HCT116 (cell line): Measurements from ENCODE around the gene GPRC5D. TPM values are rescaled to one million over a fixed set of nuclear protein-coding genes. Genes with fewer than 3 reads are reported as not detected.

Experiments
- ATAC-seq: fragments of 200-7000 bp; cut with Tn5 transposase; 2 replicates; pipeline ENCODE4 v1.9.1; 2020; ENCODE audit warnings: mild to moderate bottlenecking, moderate library complexity
- BruUV-seq: library from RNA; stranded (reverse); fragments of 400-500 nt; replicated peaks from 2 replicates; lab custom pipeline; 2021; lab: Mats Ljungman, UMichigan
- CTCF ChIA-PET: fragments of 300-600 bp; sonication (Branson Sonifier 250); formaldehyde crosslinking; loops from one replicate; lab custom pipeline; 2021; ENCODE audit warnings: antibody characterized with exemption; lab: Charles Lee
- POLR2A ChIA-PET: fragments of 300-600, 350-600 bp; sonication (Branson Sonifier 250); formaldehyde crosslinking; loops from one replicate; lab custom pipeline; 2021; ENCODE audit warnings: antibody characterized with exemption; lab: Charles Lee
- RAD21 ChIA-PET, 2 experiments: fragments of 300-600 bp; sonication (Branson Sonifier 250); formaldehyde crosslinking; loops; one replicate each; lab custom pipeline; 2023; ENCODE audit warnings: low total read pairs in 2 of 2; ENCODE audit not compliant: uncharacterized antibody in 2 of 2, unreplicated experiment in 2 of 2, low non-redundant PET in 1 of 2; lab: Charles Lee
- DNase-seq: peaks from one replicate; pipeline ENCODE4 v3.0.0-alpha.2; 2010; ENCODE audit warnings: low read depth, low spot score
- H2AFZ ChIP-seq: fragments of 200-600 bp; shearing (Covaris generic), sonication (generic); 2 replicates; pipeline ENCODE4 v1.6.1; 2017; ENCODE audit warnings: low read depth, mixed run types, mixed read lengths, antibody characterized with exemption, low read length; ENCODE audit not compliant: poor library complexity, severe bottlenecking
- H3K27ac ChIP-seq: 2 replicates; pipeline ENCODE4 v1.5.1; 2012; ENCODE audit warnings: low read depth, low read length
- H3K27me3 ChIP-seq: fragments of 200-600 bp; sonication (generic); 2 replicates; pipeline ENCODE4 v1.6.1; 2016; ENCODE audit warnings: mixed run types, low read length, mixed read lengths; ENCODE audit not compliant: insufficient read depth
- H3K36me3 ChIP-seq, 2 experiments: fragments of 200-500 bp in 1 of 2; fragments of 200-600 bp in 1 of 2; sonication (Bioruptor generic) in 1 of 2; sonication (generic) in 1 of 2; 2 replicates each; pipeline versions ENCODE4 v1.5.1 to v1.6.1; 2014 to 2016; ENCODE audit warnings: low read length in 2 of 2, inconsistent platforms in 1 of 2, mixed read lengths in 1 of 2, mixed run types in 1 of 2; ENCODE audit not compliant: insufficient read depth in 2 of 2, control insufficient read depth in 1 of 2
- H3K4me1 ChIP-seq, 2 experiments: fragments of 200-600 bp in 1 of 2; sonication (generic) in 1 of 2; 2 replicates each; pipeline versions ENCODE4 v1.5.1 to v1.6.1; 2012 to 2017; ENCODE audit warnings: low read length in 2 of 2, inconsistent platforms in 1 of 2, mild to moderate bottlenecking in 1 of 2, mixed read lengths in 1 of 2, mixed run types in 1 of 2, moderate library complexity in 1 of 2; ENCODE audit not compliant: insufficient read depth in 2 of 2, control insufficient read depth in 1 of 2
- H3K4me2 ChIP-seq: fragments of 200-600 bp; sonication (generic); 2 replicates; pipeline ENCODE4 v1.6.1; 2017; ENCODE audit warnings: mixed run types, low read length, mixed read lengths
- H3K4me3 ChIP-seq, 2 experiments: fragments of 200-600 bp in 1 of 2; sonication (generic) in 1 of 2; replicated peaks in 1 of 2; 2 replicates each; pipeline ENCODE4 v1.5.1; 2011 to 2016; ENCODE audit warnings: low read length in 2 of 2, control low read depth in 1 of 2, low read depth in 1 of 2, mild to moderate bottlenecking in 1 of 2, mixed read lengths in 1 of 2, mixed run types in 1 of 2
- H3K79me2 ChIP-seq: fragments of 200-600 bp; sonication (generic); 2 replicates; pipeline ENCODE4 v1.6.1; 2017; ENCODE audit warnings: mild to moderate bottlenecking, mixed run types, low read length, moderate library complexity, mixed read lengths; ENCODE audit not compliant: insufficient read depth
- H3K9ac ChIP-seq: fragments of 200-600 bp; sonication (generic); 2 replicates; pipeline ENCODE4 v1.6.1; 2016; ENCODE audit warnings: low read length, mixed read lengths
- H3K9me2 ChIP-seq: fragments of 200-600 bp; sonication (generic), shearing (Covaris generic); 2 replicates; pipeline ENCODE4 v1.6.1; 2017; ENCODE audit warnings: mixed run types, mild to moderate bottlenecking, moderate library complexity; ENCODE audit not compliant: insufficient read depth
- H3K9me3 ChIP-seq, 2 experiments: fragments of 200-500 bp in 1 of 2; fragments of 200-600 bp in 1 of 2; sonication (Bioruptor generic) in 1 of 2; sonication (generic) in 1 of 2; 2 replicates each; pipeline ENCODE4 v1.6.1; 2014 to 2017; ENCODE audit warnings: low read length in 2 of 2, mixed read lengths in 2 of 2, inconsistent platforms in 1 of 2, low read depth in 1 of 2, mild to moderate bottlenecking in 1 of 2, mixed run types in 1 of 2, moderate library complexity in 1 of 2; ENCODE audit not compliant: control insufficient read depth in 1 of 2, insufficient read depth in 1 of 2
- H4K20me1 ChIP-seq: fragments of 200-600 bp; sonication (generic), shearing (Covaris generic); 2 replicates; pipeline ENCODE4 v1.6.1; 2017; ENCODE audit warnings: mixed run types, mild to moderate bottlenecking, moderate library complexity; ENCODE audit not compliant: insufficient read depth
- CBX3 ChIP-seq: IDR thresholded peaks from 2 replicates; pipeline ENCODE4 v1.6.1; 2012; ENCODE audit warnings: low read depth
- ELF1 ChIP-seq: IDR thresholded peaks from 2 replicates; pipeline ENCODE4 v1.6.1; 2012; ENCODE audit warnings: low read depth, borderline replicate concordance
- EZH2 ChIP-seq: fragments of 200-600 bp; sonication (generic); IDR thresholded peaks from 2 replicates; pipeline ENCODE4 v1.6.1; 2017; ENCODE audit warnings: antibody characterized with exemption, mixed run types
- EZH2phosphoT487 ChIP-seq: fragments of 200-600 bp; IDR thresholded peaks from 2 replicates; pipeline ENCODE4 v1.6.1; 2018; ENCODE audit warnings: antibody characterized with exemption, borderline replicate concordance
- JUND ChIP-seq: IDR thresholded peaks from 2 replicates; pipeline ENCODE4 v1.6.1; 2012
- SIN3A ChIP-seq: IDR thresholded peaks from 2 replicates; pipeline ENCODE4 v1.6.1; 2012; ENCODE audit warnings: low read depth
- SRF ChIP-seq: IDR thresholded peaks from 2 replicates; pipeline ENCODE4 v1.6.1; 2012; ENCODE audit warnings: low read depth
- YY1 ChIP-seq: IDR thresholded peaks from 2 replicates; pipeline ENCODE4 v1.6.1; 2011; ENCODE audit warnings: low read length, low read depth, moderate library complexity, mild to moderate bottlenecking; ENCODE audit not compliant: insufficient replicate concordance; ENCODE audit errors: extremely low read depth
- ZFX ChIP-seq: fragments of 450-650 bp; IDR thresholded peaks from 2 replicates; pipeline ENCODE4 v1.6.1; 2017
- ZNF274 ChIP-seq: fragments of 200-500 bp; sonication (Bioruptor generic); IDR thresholded peaks from 2 replicates; pipeline ENCODE4 v1.6.1; 2014; ENCODE audit warnings: mild to moderate bottlenecking, low read depth, low read length, inconsistent platforms
- intact Hi-C: fragments of 100-400 bp; cut with micrococcal nuclease; formaldehyde crosslinking; loops from 2 replicates; pipeline ENCODE4 v1.10.0; 2022
- total RNA-seq: library from RNA; stranded (reverse); gene quantifications from one replicate; pipeline ENCODE4 v1.2.1, GENCODE V29; 2021; ENCODE audit not compliant: unreplicated experiment
- TF ChIP-seq, protein P1 (sequence below): IDR thresholded peaks from 2 replicates; pipeline ENCODE4 v1.6.1; 2011; ENCODE audit warnings: mild to moderate bottlenecking, low read length, moderate library complexity; ENCODE audit not compliant: insufficient replicate concordance; ENCODE audit errors: extremely low read depth
- TF ChIP-seq, protein P2 (sequence below): IDR thresholded peaks from 2 replicates; pipeline ENCODE4 v1.6.1; 2012
- TF ChIP-seq, protein P3 (sequence below): IDR thresholded peaks from 2 replicates; pipeline ENCODE4 v1.6.1; 2012; ENCODE audit warnings: low read depth

Gene GPRC5D
- total RNA-seq, 1 experiment from 2014 or later = not detected

DNA sequence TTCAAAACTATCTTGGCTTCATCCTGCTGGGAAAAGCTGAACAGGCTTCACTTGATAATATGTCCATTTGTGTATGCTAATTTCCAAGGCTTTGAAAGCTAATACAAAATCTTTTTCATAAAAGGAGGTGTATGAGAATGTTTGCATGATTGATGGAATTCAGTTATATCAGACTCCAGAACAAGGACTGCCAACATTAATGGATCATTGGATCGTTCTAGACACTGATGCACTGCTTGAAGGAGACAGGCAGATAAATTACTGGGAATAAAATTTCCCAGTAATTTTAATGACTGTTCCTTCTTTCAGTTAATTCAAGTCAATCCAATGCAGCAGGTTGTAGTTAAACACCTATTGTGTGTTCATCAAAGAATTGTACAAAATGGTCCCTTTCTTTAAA is 466 bp downstream of the GPRC5D start (continued):
- TF ChIP-seq, protein P1, sequence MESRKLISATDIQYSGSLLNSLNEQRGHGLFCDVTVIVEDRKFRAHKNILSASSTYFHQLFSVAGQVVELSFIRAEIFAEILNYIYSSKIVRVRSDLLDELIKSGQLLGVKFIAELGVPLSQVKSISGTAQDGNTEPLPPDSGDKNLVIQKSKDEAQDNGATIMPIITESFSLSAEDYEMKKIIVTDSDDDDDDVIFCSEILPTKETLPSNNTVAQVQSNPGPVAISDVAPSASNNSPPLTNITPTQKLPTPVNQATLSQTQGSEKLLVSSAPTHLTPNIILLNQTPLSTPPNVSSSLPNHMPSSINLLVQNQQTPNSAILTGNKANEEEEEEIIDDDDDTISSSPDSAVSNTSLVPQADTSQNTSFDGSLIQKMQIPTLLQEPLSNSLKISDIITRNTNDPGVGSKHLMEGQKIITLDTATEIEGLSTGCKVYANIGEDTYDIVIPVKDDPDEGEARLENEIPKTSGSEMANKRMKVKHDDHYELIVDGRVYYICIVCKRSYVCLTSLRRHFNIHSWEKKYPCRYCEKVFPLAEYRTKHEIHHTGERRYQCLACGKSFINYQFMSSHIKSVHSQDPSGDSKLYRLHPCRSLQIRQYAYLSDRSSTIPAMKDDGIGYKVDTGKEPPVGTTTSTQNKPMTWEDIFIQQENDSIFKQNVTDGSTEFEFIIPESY = no peak
- TF ChIP-seq ELF1 = no peak
- TF ChIP-seq SRF = no peak
- no peak for TF ChIP-seq EZH2

DNA sequence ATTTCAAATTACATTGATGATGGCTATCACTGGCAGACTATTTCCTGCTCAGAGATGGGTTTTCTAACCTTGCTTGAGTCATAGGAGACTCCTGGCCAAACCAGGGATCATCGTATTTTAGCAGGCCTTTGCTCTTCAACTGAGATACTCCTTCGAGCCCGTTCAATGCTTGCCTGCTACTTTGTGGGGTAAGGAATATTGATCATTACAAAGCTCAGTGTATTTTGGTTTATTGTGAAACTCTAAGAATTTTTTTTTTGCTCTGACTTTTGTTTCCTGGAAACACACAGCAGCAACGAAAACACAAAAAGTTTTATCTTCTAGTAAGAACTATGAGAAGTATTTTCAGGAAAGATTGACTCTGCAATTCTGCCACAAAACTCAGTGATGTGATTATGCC is 4.1 kb downstream of the GPRC5D start:
- ChIA-PET RAD21 (no interaction called here), CTCF (no interaction called here), POLR2A (no interaction called here)
- no peak overlapping the region for H3K4me2 ChIP-seq
- no peaks in the 10 kb centered on the region for H3K9me2 ChIP-seq
- H3K36me3 ChIP-seq = no peaks in the 10 kb centered on the region
- H3K79me2 ChIP-seq = no peaks in the 10 kb centered on the region
- no peaks in the 10 kb centered on the region for H4K20me1 ChIP-seq
- no peak overlapping the region for H3K4me3 ChIP-seq
- no peaks in the 10 kb centered on the region for H3K9me3 ChIP-seq
- TF ChIP-seq, protein P2, sequence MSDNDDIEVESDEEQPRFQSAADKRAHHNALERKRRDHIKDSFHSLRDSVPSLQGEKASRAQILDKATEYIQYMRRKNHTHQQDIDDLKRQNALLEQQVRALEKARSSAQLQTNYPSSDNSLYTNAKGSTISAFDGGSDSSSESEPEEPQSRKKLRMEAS = no peak
- TF ChIP-seq EZH2phosphoT487 = no peak
- no peak for TF ChIP-seq CBX3
- no peak for TF ChIP-seq SIN3A
- no peak for TF ChIP-seq ZFX
- TF ChIP-seq, protein P3, sequence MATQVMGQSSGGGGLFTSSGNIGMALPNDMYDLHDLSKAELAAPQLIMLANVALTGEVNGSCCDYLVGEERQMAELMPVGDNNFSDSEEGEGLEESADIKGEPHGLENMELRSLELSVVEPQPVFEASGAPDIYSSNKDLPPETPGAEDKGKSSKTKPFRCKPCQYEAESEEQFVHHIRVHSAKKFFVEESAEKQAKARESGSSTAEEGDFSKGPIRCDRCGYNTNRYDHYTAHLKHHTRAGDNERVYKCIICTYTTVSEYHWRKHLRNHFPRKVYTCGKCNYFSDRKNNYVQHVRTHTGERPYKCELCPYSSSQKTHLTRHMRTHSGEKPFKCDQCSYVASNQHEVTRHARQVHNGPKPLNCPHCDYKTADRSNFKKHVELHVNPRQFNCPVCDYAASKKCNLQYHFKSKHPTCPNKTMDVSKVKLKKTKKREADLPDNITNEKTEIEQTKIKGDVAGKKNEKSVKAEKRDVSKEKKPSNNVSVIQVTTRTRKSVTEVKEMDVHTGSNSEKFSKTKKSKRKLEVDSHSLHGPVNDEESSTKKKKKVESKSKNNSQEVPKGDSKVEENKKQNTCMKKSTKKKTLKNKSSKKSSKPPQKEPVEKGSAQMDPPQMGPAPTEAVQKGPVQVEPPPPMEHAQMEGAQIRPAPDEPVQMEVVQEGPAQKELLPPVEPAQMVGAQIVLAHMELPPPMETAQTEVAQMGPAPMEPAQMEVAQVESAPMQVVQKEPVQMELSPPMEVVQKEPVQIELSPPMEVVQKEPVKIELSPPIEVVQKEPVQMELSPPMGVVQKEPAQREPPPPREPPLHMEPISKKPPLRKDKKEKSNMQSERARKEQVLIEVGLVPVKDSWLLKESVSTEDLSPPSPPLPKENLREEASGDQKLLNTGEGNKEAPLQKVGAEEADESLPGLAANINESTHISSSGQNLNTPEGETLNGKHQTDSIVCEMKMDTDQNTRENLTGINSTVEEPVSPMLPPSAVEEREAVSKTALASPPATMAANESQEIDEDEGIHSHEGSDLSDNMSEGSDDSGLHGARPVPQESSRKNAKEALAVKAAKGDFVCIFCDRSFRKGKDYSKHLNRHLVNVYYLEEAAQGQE = no peak
- TF ChIP-seq JUND = no peak
- TF ChIP-seq, protein P1 = no peak
- TF ChIP-seq ZNF274 = no peak
- no peak for TF ChIP-seq SRF
- TF ChIP-seq YY1 = no peak
- no TSS peak for BruUV-seq
- H2AFZ ChIP-seq = no peak overlapping the region
- no peaks in the 10 kb centered on the region for H3K27me3 ChIP-seq
- ATAC-seq (no peak), DNase-seq (no peak)
- H3K27ac ChIP-seq = no peak overlapping the region
- H3K4me1 ChIP-seq = no peaks in the 10 kb centered on the region
- no peak overlapping the region for H3K9ac ChIP-seq
- intact Hi-C loops = no loop called here
